ENCODE results near the gene SLC16A10. TPM values are rescaled to one million over a fixed set of nuclear protein-coding genes. Genes with fewer than 3 reads are reported as not detected.

Gene SLC16A10
- polyA plus RNA-seq, 1 donor (not counting 4 experiments of a cell fraction or from before 2014, with no cell fraction given), result not detected

- no peaks in the 10 kb centered on the region for H3K36me3 ChIP-seq (ENCODE audit: control insufficient read depth in 2 of 2, extremely low read depth in 1 of 2, insufficient read depth in 2 of 2, low read length in 2 of 2)
- no peak overlapping the region for H3K4me3 ChIP-seq (ENCODE audit: control insufficient read depth in 2 of 3, extremely low read depth in 1 of 3, insufficient read depth in 2 of 3, low read depth in 1 of 3, low read length in 3 of 3)
- no peaks in the 10 kb centered on the region for H4K20me1 ChIP-seq (ENCODE audit: control insufficient read depth, extremely low read depth, insufficient read depth, low read length)
- FAIRE-seq (no peak), DNase-seq (ENCODE audit: low read depth, low spot score) (no peak)
- H3K27me3 ChIP-seq (ENCODE audit: control insufficient read depth, extremely low read depth, insufficient read depth, low read length), result no peaks in the 10 kb centered on the region
- dilution Hi-C loops (cut with MboI; ENCODE audit: extremely low pct_ligation_motif_present, low sequenced_read_pairs), result no loop called here
- H3K9ac ChIP-seq (ENCODE audit: control insufficient read depth, extremely low read depth, insufficient read depth, low read length), result no peak overlapping the region
- H3K4me2 ChIP-seq (ENCODE audit: control insufficient read depth, extremely low read depth, insufficient read depth, low read depth, low read length), result no peak overlapping the region
- no peaks in the 10 kb centered on the region for H3K79me2 ChIP-seq (ENCODE audit: control insufficient read depth, insufficient read depth, low read length)
- no peak overlapping the region for H3K27ac ChIP-seq (ENCODE audit: control insufficient read depth, insufficient read depth, low read length)
- no peaks in the 10 kb centered on the region for H3K9me3 ChIP-seq (ENCODE audit: control insufficient read depth, low read depth, low read length)
- no peaks in the 10 kb centered on the region for H3K9me1 ChIP-seq (ENCODE audit: control insufficient read depth, extremely low read depth, insufficient read depth, low read length)
- peaks cover 3% of the 10 kb centered on the region for H3K4me1 ChIP-seq (ENCODE audit: control insufficient read depth, extremely low read depth, insufficient read depth, low read length)
- H2AFZ ChIP-seq (ENCODE audit: control insufficient read depth, low read length), result no peak overlapping the region
- no peak for TF ChIP-seq EZH2 (IDR thresholded peaks at IDR 0.05; ENCODE audit: low read length)
Observed at GRCh38 chr6:111148110-111148509, 60.8 kb downstream of the SLC16A10 start.

GRCh38 chr6:111150577-111150976 lies 63.3 kb downstream of the SLC16A10 start:
- no peak overlapping the region for H2AFZ ChIP-seq (ENCODE audit: control insufficient read depth, low read length)
- FAIRE-seq (peak; percentile 55), DNase-seq (ENCODE audit: low read depth, low spot score) (no peak)
- no peak overlapping the region for H3K4me2 ChIP-seq (ENCODE audit: control insufficient read depth, extremely low read depth, insufficient read depth, low read depth, low read length)
- H3K36me3 ChIP-seq (ENCODE audit: control insufficient read depth in 2 of 2, extremely low read depth in 1 of 2, insufficient read depth in 2 of 2, low read length in 2 of 2), result no peaks in the 10 kb centered on the region
- H3K9me1 ChIP-seq (ENCODE audit: control insufficient read depth, extremely low read depth, insufficient read depth, low read length), result no peaks in the 10 kb centered on the region
- no peaks in the 10 kb centered on the region for H3K27me3 ChIP-seq (ENCODE audit: control insufficient read depth, extremely low read depth, insufficient read depth, low read length)
- H3K4me3 ChIP-seq (ENCODE audit: control insufficient read depth in 2 of 3, extremely low read depth in 1 of 3, insufficient read depth in 2 of 3, low read depth in 1 of 3, low read length in 3 of 3), result no peak overlapping the region
- dilution Hi-C loops (cut with MboI; ENCODE audit: extremely low pct_ligation_motif_present, low sequenced_read_pairs), result no loop called here
- H3K9ac ChIP-seq (ENCODE audit: control insufficient read depth, extremely low read depth, insufficient read depth, low read length), result no peak overlapping the region
- no peaks in the 10 kb centered on the region for H4K20me1 ChIP-seq (ENCODE audit: control insufficient read depth, extremely low read depth, insufficient read depth, low read length)
- no peaks in the 10 kb centered on the region for H3K9me3 ChIP-seq (ENCODE audit: control insufficient read depth, low read depth, low read length)
- H3K27ac ChIP-seq (ENCODE audit: control insufficient read depth, insufficient read depth, low read length), result no peak overlapping the region
- no peaks in the 10 kb centered on the region for H3K79me2 ChIP-seq (ENCODE audit: control insufficient read depth, insufficient read depth, low read length)
- TF ChIP-seq EZH2 (IDR thresholded peaks at IDR 0.05; ENCODE audit: low read length), result no peak
- TF ChIP-seq CTCF (optimal IDR thresholded peaks at IDR 0.05 in 1 of 3, IDR thresholded peaks at IDR 0.05 in 1 of 3, conservative IDR thresholded peaks at IDR 0.05 in 1 of 3; ENCODE audit: extremely low read depth in 1 of 3, insufficient read depth in 2 of 3, low read length in 3 of 3), result no peak
- peaks cover 3% of the 10 kb centered on the region for H3K4me1 ChIP-seq (ENCODE audit: control insufficient read depth, extremely low read depth, insufficient read depth, low read length)

GRCh38 chr6:111154981-111155380 lies 67.7 kb downstream of the SLC16A10 start:
- H3K36me3 ChIP-seq (ENCODE audit: control insufficient read depth in 2 of 2, extremely low read depth in 1 of 2, insufficient read depth in 2 of 2, low read length in 2 of 2), result no peaks in the 10 kb centered on the region
- H2AFZ ChIP-seq (ENCODE audit: control insufficient read depth, low read length), result no peak overlapping the region
- H3K4me2 ChIP-seq (ENCODE audit: control insufficient read depth, extremely low read depth, insufficient read depth, low read depth, low read length), result no peak overlapping the region
- no peak overlapping the region for H3K9ac ChIP-seq (ENCODE audit: control insufficient read depth, extremely low read depth, insufficient read depth, low read length)
- no peak overlapping the region for H3K4me3 ChIP-seq (ENCODE audit: control insufficient read depth in 2 of 3, extremely low read depth in 1 of 3, insufficient read depth in 2 of 3, low read depth in 1 of 3, low read length in 3 of 3)
- peaks cover 3% of the 10 kb centered on the region for H3K4me1 ChIP-seq (ENCODE audit: control insufficient read depth, extremely low read depth, insufficient read depth, low read length)
- no peaks in the 10 kb centered on the region for H3K9me3 ChIP-seq (ENCODE audit: control insufficient read depth, low read depth, low read length)
- dilution Hi-C loops (cut with MboI; ENCODE audit: extremely low pct_ligation_motif_present, low sequenced_read_pairs), result no loop called here
- H4K20me1 ChIP-seq (ENCODE audit: control insufficient read depth, extremely low read depth, insufficient read depth, low read length), result no peaks in the 10 kb centered on the region
- H3K27ac ChIP-seq (ENCODE audit: control insufficient read depth, insufficient read depth, low read length), result no peak overlapping the region
- no peak for DNase-seq (ENCODE audit: low read depth, low spot score)
- no peaks in the 10 kb centered on the region for H3K9me1 ChIP-seq (ENCODE audit: control insufficient read depth, extremely low read depth, insufficient read depth, low read length)
- FAIRE-seq, result no peak
- no peaks in the 10 kb centered on the region for H3K79me2 ChIP-seq (ENCODE audit: control insufficient read depth, insufficient read depth, low read length)
- H3K27me3 ChIP-seq (ENCODE audit: control insufficient read depth, extremely low read depth, insufficient read depth, low read length), result no peaks in the 10 kb centered on the region
- TF ChIP-seq CTCF (optimal IDR thresholded peaks at IDR 0.05 in 1 of 3, IDR thresholded peaks at IDR 0.05 in 1 of 3, conservative IDR thresholded peaks at IDR 0.05 in 1 of 3; ENCODE audit: extremely low read depth in 1 of 3, insufficient read depth in 2 of 3, low read length in 3 of 3), result no peak
- no peak for TF ChIP-seq EZH2 (IDR thresholded peaks at IDR 0.05; ENCODE audit: low read length)
